ENCODE results near the gene ANKRD45.

The ANKRD45 gene

GRCh38 chr1:173590557-173590956, 79.1 kb downstream of the ANKRD45 start:
- no peak overlapping the region for H3K4me3 ChIP-seq (ENCODE audit: control insufficient read depth, low read depth, low read length)
- TF ChIP-seq CTCF (IDR thresholded peaks at IDR 0.05; ENCODE audit: control insufficient read depth, insufficient read depth, low read depth, low read length, missing control alignments): no peak
- DNase-seq (ENCODE audit: low read depth): no peak

DNA sequence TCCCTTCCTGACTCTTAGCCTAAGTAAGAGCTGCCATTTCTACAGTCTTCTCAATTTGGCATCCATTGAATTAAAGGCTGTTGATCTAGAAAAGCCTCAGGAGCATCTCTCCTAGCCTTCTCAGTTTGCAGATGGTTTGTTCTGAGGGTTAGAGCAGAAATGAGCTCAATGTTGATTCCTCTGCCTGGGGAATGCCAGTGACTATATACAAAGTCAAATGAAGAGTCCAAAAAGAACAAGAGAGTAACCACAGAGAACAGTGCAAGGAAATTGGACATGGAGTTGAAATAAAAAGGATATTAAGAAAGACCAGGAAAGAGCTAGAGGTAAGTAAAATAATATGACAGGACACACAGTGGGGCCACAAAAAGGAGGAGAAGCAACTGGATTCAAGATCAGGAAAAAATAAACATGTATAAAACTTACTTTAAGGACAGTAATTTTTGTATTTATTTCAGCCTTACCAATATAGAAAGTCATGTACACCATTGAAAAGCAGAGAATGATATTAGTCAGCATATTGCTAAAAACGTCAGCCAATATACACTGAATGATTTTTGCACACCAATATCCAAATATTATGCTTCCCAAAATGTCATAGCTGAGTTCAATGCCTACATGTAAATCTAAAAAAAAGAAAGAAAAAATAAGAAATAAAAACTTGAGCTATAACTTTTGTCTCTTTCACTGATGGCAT, 88.1 kb downstream of the ANKRD45 start:
- TF ChIP-seq CTCF (IDR thresholded peaks at IDR 0.05; ENCODE audit: control insufficient read depth, insufficient read depth, low read depth, low read length, missing control alignments): no peak
- DNase-seq (ENCODE audit: low read depth): no peak
- no peak overlapping the region for H3K4me3 ChIP-seq (ENCODE audit: control insufficient read depth, low read depth, low read length)

- no peak overlapping the region for H3K4me3 ChIP-seq (ENCODE audit: control insufficient read depth, low read depth, low read length)
- no peak for TF ChIP-seq CTCF (IDR thresholded peaks at IDR 0.05; ENCODE audit: control insufficient read depth, insufficient read depth, low read depth, low read length, missing control alignments)
- DNase-seq (ENCODE audit: low read depth): no peak
Measured at GRCh38 chr1:173580658-173581057, 89.0 kb downstream of the ANKRD45 start.

DNA sequence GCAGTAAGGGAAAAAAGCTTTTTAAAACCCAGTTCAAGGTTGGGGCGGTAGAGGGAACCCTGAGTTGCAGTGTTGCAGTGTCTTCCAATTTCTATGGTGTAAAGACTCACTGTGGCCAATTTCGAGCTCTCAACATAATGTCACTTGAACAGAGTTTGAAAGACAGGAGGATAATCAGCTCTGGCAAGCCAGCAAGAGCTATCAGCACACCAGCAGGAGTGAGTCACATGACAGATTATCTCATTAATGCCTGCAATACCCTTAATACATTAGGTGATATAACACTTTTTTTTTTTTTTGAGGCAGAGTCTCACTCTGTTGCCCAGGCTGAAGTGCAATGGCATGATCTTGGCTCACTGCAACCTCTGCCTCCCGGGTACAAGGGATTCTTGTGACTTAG, 89.6 kb downstream of the ANKRD45 start:
- H3K4me3 ChIP-seq (ENCODE audit: control insufficient read depth, low read depth, low read length): no peak overlapping the region
- DNase-seq (ENCODE audit: low read depth): no peak
- no peak for TF ChIP-seq CTCF (IDR thresholded peaks at IDR 0.05; ENCODE audit: control insufficient read depth, insufficient read depth, low read depth, low read length, missing control alignments)

DNA sequence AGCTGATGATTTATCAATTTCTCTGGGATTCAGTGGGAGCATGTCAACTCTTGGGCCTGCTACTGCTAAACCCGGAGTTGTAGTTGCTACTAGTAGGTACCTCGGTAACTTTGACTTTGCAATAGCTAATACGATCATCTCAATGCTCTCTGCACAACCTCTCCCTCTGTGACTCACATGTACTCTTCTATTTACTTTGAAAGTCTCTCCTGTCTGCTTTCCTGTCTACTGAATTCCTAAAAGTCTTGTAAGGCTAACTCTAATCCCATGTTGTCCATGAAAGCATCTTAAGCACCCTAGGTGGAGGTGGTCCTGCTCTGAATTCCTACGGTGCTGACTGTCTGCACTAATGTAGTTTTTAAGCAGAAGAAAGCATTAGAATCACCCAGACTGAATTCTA, 96.1 kb downstream of the ANKRD45 start:
- no peak for DNase-seq (ENCODE audit: low read depth)
- TF ChIP-seq CTCF (IDR thresholded peaks at IDR 0.05; ENCODE audit: control insufficient read depth, insufficient read depth, low read depth, low read length, missing control alignments): no peak
- no peak overlapping the region for H3K4me3 ChIP-seq (ENCODE audit: control insufficient read depth, low read depth, low read length)

GRCh38 chr1:173572201-173572873, 97.3 kb downstream of the ANKRD45 start:
- TF ChIP-seq CTCF (IDR thresholded peaks at IDR 0.05; ENCODE audit: control insufficient read depth, insufficient read depth, low read depth, low read length, missing control alignments): no peak
- DNase-seq (ENCODE audit: low read depth): no peak
- no peak overlapping the region for H3K4me3 ChIP-seq (ENCODE audit: control insufficient read depth, low read depth, low read length)
